Measurements from ENCODE around the gene PDGFRB.

The PDGFRB gene

DNA sequence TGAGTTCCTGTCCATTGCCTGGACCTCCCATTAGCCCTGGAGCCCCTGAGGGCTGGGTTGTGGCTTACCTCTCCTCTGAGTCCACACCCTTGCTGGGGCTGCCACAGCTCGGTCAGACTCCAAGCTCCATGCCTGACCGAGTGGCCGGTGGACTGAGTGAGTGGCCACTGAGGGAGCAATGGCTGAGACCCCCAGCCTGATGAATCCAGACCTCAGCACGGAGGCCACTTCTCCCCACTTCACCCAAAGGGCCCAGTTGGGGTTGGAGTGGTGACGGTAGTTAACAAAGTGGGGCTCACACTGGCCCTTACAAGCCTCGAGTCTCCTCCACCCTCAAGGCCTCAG is 28.8 kb downstream of the PDGFRB start:
- DNase-seq: no peak

GRCh38 chr5:150126199-150126920 is 29.3 kb downstream of the PDGFRB start:
- DNase-seq: no peak

DNA sequence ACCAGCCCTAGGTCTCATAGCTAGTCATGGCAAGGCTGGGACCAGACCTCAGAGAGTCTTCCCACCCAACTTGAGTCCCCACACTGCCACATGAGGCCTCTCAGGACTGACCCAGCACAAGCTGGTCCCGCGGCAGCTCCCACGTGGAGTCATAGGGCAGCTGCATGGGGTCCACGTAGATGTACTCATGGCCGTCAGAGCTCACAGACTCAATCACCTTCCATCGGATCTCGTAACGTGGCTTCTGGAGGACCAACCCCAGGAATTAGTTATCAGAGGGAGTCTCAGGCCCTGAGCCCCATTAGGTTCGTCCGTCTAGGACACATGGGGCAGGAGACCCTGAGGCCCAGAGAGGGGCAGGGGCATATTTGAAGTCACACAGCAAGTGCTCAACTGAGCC is 30.3 kb downstream of the PDGFRB start:
- no peak for DNase-seq

DNA sequence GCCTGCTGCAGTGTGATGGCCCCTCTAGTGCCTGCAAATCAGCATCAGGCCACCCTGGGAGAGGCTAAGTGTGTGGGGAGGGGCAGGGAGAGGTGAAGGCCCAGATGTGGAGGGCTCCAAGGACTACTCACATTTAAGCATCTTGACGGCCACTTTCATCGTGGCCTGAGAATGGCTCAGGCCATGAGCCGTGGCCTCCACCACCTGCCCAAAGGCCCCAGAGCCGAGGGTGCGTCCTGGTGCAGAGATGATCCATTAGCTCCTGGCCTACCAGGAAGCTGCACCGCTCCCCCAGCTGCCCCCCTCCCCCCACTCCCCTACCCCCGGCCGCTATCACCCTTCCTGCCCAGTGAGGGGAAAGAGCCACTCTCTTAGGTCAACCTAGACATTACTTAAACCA is 31.0 kb downstream of the PDGFRB start:
- DNase-seq: no peak

DNA sequence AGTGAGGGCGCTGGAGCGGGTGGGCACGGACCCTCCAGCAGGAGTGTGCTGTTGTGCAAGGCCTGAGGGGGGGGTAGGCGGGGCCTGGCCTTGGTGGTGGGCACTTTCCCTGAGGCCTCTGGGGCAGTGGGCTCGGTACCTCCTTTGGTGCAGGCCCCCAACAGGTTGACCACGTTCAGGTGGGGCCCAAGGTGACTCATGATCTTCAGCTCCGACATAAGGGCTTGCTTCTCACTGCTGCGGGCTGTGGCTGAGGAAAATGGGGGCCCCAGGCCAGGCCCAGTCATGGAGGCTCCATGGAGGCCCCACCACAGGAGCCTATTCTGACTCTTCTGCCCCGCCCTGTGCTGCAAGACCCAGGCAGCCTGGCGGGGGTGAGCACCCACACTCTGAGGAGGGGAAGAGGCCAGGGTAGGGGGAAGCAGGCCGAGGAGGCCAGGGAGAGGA is 31.5 kb downstream of the PDGFRB start:
- no peak for DNase-seq

- DNase-seq: no peak
Observed at GRCh38 chr5:150123542-150123941, 32.1 kb downstream of the PDGFRB start.

DNA sequence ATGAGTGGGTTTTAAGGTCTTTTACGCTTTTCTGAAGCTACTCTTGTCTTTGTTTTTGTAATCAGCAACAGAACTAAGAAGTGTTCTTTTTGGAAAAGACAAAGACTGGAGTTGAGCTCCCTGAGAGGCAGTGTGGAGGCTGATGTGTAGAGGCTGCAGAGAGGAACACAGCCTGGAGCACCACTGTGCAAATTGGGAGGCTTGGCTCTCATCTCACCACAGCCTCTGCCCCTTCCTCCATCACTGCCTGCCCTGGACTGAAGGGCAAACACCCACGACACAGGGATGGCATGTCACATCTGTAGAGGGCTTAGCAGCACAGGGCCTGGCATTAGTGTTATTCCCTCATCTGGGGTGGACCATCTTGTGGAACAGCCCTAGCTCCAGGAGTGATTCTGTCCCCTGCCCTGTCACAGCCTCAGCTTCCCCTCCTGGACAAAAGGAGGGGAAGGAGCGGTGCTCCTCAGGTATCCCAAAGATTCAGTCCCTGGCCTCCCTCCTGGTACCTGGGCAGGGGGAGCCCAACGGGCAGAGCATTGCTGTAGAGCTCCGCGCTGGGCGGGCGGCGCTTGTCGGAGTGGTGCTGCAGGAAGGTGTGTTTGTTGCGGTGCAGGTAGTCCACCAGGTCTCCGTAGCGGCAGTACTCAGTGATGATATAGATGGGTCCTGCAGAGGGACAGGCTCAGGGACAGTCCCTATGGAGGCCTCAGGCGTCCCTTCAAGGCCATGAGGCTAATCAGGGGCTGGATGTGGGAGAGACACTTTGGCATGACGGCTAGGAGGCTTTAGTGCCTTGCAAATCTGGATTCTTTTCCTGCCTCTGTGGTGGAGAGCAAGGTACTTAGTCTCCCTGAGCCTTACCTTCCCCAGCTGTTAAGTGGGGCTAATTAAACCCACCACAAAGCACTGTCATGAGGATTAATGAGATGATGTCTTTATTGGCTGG is 32.8 kb downstream of the PDGFRB start:
- DNase-seq: no peak

GRCh38 chr5:150122158-150122510 is 33.5 kb downstream of the PDGFRB start:
- DNase-seq: no peak

DNA sequence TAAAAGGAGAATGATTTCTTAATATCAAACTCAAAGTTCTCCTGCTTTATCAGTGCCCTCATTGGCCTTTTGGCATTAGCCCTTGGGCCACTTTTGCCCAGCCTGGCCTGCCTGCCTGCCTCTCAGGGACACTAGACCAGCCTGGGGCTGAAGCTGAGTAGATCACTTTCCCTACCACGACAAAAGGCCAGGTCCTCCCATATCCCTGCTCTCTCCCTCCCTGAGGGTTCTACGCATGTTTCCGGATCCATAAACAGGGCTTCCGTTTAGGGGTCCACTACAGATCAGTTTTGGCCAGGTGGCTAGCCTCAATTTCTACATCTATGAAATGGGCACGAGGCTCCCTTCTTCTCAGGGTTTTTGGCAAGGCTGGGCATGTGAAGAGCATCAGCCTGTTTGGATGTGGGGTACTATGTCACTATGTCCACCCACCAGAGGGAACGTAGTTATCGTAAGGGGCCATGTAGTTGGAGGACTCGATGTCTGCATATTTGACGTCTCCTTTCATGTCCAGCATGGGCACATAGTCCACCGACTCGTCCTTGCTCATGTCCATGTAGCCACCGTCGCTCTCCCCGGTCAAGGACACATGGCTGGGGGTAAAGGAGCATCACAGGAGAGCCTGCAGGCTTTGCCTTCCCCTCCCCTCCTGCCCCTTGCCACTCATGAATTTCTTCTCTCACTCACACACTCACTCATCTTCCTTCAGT is 34.0 kb downstream of the PDGFRB start:
- no peak for DNase-seq

GRCh38 chr5:150120617-150121447 is 34.8 kb downstream of the PDGFRB start:
- no peak for DNase-seq

GRCh38 chr5:150120062-150120441 is 35.6 kb downstream of the PDGFRB start:
- no peak for DNase-seq

DNA sequence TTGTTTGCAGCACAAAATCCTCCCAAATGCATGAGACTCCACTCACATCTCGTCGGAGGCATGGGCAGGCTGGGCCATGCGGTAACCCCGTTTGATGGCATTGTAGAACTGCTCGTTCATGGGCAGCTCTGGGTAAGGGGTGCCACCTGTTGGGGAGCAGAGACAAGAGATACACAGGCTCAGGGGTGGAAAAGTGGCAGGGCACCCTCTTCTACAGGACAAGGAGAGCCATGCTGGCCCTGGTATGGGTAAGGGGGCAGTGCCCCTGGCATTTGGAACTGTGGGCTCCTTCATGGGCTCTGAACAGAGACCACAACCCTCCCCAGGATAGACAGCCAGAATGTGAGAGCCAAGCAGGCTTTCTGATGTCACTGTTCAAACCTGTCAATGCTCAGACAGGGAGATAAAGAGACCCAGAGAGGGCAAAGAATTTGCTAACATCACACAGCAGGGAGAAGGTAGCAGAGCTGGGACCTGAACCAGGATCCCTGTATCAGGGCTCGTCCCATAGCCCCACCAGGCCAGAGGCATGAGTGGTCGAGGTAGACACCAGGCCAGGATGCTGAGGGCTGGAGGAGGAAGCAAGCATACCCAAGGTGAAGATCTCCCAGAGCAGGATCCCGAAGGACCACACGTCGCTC is 36.1 kb downstream of the PDGFRB start:
- no peak for DNase-seq

DNA sequence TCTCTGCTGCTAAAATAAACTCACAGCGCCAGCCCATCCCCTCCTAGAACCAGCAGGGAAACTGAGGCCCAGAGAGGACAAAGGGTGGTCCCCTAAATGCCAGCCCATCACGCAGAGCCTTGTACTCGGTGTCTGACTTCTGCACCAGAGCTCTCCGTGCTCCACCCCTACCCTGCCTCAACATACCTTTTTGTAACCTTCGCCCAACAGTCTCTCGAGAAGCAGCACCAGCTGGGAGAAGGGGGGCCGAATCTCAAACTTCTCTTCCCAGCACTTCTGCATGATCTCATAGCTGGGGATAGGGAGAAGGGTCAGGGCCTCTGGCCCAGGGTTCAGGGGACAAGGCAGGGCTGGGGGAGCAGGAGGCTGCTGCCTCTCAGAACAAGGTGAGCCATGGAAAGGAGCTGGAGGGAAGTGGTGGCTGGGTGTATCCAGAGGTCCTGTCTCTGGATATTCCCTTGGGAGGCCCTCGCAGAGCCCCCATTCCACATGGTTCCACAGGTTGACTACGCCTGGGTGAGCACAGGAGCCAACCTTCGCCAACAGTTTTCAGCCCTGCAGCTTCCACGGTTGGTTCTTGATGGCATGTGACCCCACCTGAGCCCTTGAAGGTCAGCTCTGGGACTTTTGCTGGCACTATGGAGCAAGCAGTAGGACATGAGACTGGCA is 37.0 kb downstream of the PDGFRB start:
- DNase-seq: no peak

GRCh38 chr5:150117945-150118560 is 37.6 kb downstream of the PDGFRB start:
- DNase-seq: no peak

DNA sequence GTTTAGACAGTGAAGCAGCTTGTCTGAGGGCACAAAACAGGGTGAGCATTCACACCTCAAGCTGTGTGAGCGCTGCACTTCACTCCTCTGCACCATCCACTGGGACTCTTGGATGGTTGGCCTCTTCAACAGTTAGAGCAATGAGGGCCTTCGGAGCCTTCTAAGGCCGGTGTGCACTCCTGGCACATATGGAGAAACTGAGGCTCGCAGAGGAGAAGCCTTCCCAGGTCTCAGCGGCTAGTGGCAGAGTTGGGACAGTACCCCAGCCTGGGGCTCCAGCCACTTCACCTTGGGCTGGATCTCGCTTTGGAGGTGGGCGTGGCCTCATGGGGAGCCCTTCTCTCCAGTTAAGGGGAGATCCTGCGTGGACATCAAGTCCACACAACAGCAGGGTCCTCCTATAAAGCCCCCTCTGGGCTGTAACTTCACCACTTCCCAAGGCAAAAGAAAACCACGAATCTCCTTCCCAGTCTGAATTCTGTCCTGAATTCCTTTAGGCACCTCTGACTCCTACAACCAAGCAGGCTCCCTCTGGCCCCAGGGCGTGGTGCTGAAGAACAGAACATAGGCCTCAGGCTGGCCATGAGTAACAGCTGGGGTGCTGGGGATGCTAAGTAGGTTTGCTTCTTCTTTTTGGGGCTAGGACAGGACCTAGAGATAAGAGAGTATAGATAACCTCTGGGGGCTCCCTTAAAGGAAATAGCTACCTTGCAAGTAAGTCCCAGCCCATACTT is 38.8 kb downstream of the PDGFRB start:
- DNase-seq: no peak

GRCh38 chr5:150114773-150115408 is 40.8 kb downstream of the PDGFRB start:
- no peak for DNase-seq

- no peak for DNase-seq
Observed at GRCh38 chr5:150114102-150114641, 41.5 kb downstream of the PDGFRB start.

GRCh38 chr5:150113047-150113744 is 42.4 kb downstream of the PDGFRB start:
- no peak for DNase-seq

All from NCI-H2107 (cell line).